Right hindlimb (tissue), 1 donor: ENCODE data around the gene TCF4.
"Not testable (repeated sequence)": the region's sequence is repeated elsewhere in the genome, so short reads cannot be mapped to it uniquely, and the experiment has no call there.

ENCODE experiments used
- DNase-seq: peaks from one replicate; pipeline ENCODE4 v3.0.0-alpha.2; 2018

The TCF4 gene

DNA sequence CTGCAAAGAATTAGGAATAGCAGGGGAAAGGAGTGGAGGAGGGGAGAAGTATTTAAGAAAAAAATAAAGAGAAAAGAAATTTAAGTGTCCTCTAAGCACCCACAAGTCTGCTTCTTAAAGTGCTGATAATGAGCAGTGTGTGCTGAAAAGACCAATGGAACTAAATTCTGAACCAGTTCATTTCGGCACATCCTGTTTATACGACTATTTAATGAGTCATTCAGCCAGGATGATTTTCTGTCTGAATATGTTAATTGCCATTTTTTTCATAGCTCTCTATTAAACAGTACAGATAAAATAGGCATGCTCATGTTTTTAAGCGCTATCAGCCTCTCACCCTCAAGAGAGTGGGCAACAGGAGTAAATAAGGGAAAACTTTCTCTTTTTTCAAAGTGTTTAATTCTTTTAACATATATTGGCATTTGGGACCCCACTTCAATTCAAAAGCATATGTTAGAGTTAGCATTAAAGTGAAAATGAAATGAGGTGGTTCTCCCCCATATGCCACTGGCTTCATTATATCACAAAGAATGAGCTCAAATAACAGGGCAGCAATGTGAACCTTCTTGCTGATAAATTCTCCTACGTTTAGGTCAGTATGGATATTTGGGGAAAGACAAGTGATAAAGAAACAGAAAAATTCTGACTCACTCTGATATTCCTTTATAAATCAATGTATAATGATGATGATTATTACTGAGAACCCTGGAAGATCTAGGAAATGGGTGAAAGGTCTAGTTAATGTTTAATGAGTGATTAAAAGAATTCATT is 87.5 kb downstream of the TCF4 start:
- no peak for DNase-seq

DNA sequence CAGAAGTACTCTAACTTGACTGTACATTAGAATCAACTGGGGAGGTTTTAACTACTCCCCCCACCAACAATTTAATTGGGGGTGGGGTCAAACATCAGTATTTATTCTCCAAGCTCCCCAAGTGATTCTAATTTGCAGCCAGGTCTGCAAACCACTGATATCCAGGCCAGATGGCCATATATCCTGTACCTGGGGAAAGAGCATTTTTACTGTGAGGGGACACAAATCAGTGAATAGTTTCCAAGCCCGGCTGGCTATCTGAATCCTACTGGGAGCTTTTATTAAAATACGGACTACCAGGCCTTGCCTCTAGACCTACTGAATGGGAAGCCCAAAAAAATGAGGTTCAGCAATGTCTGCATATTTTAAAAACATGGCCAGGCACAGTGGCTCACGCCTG is 88.5 kb downstream of the TCF4 start:
- DNase-seq = no peak

DNA sequence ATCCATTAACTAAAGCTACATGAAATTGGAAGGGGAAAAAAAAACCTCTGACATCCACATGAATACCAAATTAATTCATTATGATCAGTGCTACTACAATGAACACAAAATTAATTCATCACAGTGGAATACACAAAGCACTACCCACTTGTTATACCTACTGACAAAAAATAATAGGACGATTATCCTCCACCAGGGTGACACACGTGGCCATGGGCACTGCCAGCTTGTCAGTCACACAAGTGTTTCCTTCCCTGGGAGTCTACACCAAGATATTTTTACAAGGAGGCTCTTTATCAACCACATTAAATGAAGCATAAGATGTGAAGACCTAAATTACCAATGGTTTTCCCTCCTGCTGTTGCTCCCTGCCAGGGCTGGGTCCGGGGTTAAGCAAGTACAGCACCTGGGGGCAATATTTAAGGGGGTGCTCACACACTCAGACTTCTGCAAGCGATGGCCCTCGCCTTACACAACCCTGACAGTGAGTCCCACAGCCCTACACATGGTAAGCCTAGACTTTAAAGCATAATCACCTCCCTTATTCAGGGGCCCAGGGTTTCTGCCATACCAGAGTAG is 90.1 kb downstream of the TCF4 start:
- no peak for DNase-seq

DNA sequence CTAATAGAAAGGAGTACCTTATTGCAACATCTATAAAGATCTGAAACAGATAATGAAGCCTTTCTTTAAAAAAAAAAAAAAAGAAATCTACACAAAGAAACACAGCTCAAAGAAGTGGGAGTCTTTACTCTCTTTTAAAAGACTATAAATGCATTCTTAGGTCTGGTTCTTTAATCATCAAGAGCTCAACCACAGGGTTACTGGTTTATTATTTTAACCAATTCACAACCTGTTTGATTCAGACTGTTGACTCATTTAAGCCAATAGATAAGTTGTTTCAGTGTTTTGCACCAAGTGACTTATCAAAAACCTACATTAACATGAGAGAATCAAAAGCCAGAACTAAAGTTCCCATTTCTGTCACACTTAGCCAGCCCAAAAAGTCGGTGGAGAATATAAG is 93.1 kb downstream of the TCF4 start:
- DNase-seq = no peak

DNA sequence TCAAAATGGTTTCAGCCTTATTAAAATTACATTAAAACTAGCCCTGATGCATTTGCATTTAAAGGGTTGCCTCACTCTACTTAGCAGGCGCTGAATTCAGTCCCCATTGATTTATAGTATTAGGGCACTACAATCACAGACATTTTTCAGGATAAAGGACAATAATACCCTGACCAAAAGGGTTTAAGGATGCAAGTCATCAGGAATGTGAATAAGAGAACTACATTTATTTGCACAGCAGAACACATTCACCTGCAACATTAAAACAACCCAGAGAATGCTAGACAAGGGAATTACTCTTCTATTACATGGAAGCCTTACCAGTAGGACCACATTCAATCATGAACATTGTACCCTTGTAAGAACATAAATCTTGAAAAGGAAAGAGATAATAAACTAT is 93.6 kb downstream of the TCF4 start:
- DNase-seq = no peak

DNA sequence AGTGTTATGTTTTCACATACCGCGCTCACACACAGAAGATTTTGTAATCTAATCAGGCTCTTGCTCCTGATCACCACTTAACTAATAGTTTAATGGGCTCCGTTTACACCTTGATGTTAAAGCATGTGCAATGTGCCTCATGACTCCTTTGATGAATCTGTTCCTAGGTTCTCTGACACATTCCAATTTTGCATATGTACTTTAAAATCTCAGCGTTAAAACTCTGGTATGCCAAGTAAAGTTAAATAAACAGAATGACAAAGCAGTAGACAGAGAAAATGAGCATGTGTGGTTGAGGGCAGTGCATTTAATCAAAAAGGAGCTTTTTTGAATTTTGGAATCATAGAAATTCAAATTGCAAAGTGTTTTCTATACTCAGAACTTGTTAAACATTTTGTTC is 96.4 kb downstream of the TCF4 start:
- no peak for DNase-seq

DNA sequence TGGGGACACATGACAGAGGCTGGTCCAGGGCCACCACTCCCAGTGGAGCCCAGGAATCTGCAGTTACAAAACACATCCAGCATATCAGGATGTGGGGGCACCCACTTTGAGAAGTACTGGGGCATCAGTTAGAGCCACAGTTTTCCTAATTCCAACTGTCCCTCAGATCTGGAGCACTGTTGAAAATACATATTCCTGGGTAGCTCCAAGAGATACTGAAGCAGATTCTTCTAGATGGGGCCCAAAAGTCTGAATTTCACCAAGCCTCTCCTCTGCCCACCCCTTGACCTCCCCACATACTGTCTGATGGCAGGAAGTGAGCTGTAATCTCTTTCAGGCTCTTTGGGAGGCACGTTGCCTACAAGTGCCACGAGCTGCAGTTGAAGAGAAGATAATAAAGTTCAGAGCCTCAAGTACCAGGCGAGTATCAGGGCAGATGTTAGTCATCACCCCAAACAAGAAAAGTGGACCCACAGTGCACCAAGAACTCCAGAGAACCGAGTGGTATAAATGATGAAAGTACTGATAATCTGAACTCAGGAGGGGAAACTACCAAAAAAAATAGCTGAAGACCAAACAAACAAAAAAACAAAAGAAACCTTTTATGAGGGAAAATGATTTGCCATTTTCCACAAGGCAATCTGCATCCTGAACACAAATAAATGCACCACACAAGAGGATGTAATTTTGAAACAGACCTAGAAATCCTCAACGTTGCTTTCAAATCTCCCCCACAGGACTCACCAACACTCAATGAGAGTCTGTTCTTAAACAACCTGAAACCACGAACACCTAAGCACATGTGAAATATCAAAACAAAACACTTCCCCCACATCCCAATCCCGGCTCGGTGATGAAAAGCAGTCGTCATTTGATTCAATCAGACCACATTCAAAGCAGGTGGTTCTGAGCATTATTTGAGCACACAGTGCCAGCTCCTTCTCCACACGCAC is 98.7 kb downstream of the TCF4 start:
- no peak for DNase-seq

DNA sequence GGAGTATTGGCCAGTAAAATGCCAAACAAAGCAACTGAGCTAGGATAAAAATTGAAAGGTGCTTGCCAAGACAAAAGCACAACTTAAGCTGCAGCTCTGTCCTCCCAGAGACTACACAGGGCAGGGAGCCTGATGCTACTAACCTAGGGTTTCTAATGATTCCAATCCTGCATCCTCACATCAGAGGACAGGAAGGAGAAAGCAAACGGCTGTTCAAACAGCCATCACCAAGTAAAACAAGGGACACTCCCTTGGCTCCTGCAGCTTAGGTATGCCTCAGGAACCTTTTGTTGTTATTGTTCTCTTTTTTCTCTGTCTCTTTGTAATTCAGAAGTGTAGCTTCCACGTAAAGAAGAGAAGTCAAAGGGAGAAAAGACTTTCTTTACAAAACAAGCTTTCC is 99.5 kb downstream of the TCF4 start:
- no peak for DNase-seq

DNA sequence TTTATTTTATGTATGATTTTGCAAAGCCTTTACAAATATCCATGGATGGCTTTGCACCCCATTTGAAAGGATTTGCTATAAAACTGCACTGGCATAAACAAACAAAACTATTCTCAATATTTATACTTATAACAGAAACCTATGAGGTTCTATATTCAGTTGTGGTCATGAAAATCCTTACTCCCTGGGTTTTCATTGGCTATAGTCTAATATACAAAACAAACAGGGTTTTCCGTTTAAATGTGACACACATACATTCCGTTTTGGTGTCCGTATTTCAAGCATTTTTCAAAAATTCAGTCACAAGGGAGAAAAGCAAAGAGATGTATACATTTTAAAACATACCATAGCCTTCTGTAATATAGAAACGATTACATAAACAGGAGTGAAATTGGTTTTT is 100.0 kb downstream of the TCF4 start:
- DNase-seq = no peak

DNA sequence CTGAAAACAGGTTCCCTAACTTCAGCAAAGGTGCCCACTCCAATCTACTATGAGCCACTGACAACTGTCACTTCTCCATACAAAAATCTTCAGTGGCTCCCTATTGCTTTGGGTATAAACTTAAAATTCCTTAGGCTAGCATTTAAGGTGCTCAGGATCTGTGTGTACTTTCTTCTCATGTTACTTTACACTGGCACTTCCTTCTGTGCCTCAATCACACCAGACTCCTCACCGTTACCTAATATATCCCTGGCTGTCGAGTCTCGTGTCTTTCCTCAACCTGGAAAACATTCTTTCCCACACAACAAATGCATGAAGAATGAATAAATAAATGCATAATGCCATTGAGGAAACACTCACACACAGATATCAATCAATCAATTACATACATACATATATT is 101.1 kb downstream of the TCF4 start:
- no peak for DNase-seq

DNA sequence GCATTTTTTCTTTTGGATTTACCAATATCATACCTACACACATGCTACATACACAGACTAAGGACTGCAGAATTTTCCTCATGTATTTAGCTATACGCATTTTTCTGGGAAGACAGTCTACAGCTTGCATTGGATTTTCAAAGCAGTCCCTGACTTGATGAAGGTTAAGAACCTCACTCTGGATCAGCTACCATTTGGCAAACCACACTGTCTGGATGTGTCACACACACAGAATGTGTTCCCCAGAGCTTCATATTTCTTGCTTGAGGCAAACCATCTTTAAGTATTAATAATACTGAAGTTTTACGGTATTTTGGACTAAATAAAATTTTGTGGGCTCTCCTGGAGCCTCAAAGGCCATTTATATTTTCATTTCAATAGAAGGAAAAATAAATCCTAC is 102.3 kb downstream of the TCF4 start:
- DNase-seq = no peak

DNA sequence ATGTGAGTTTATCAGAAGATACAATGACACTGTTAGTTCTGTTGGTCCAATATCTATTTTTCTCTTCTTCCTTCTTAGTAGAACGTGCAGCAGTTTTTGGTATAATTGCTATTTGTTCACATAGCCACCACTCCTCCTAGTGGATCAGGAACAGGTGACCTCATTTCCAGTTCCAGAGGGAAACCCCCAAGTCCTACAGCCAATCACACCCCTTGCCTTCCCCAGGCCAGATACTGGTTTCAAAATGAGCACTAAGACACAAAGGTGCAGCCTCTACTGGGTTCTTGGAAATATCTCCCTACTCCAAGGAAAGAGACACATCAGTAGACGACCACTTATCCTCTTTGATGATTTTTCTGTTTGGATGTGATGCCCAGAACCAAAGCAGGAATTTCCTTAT is 103.2 kb downstream of the TCF4 start:
- DNase-seq = no peak

DNA sequence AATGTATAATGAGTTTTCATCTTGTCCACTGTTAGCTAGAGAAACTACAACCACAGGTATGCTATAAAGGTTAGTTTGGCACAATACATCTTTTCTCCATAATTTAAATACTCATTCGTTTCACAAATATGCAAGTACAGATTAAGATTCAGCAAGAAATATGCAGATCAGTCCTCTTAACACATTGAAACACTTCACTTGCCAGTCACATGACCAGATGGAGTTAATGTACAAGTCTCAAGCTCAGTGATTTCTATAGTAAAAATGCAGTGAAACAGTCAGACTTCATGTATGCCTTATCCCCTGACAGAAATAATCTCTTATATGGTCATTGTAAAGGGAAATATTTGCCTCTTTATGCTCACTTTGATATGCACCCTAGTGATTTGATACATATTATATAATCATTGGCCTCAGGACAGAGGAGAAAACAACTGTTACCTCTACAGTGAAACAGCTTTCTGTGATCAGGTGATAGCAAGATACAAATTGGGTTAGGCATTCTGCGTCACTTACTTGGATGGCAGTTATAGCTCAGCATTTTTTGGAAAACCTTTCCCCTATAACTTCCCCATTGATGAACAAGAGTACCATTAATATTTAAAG is 104.6 kb downstream of the TCF4 start:
- DNase-seq = no peak

DNA sequence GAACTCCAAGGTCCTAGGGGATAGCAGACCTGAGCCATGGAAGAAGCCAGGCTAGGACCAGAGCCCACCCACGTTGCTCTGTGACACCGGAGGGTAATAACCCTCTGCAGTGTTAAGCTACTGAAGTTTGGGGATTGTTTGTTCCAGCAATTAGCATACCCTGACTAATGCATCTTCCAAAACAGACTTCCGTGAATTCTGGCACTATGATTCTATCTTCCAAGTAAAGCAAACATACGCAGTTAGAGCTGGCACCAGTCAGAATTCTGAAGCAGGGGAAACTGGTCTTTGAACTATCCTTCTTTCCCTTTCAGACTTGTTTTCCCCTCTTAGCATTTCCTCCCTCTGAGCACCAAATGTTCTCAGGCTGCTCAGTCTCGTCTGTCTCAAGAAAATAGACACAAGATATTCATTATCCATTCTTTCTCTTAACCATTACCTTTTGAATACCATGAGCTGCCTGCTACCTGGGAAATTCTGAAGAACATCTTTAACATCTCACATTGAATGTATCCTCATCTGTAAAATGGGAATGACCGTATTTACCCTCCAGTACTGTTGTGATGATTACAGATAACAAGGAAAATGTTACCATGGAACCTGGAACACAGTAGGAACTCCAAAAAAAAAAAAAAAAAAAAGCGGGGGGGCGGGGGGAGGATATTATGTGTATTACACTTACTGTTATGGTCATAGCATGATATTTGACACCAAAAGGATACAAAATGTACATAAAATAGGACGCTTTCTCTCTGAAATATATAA is 108.2 kb downstream of the TCF4 start:
- DNase-seq = no peak

DNA sequence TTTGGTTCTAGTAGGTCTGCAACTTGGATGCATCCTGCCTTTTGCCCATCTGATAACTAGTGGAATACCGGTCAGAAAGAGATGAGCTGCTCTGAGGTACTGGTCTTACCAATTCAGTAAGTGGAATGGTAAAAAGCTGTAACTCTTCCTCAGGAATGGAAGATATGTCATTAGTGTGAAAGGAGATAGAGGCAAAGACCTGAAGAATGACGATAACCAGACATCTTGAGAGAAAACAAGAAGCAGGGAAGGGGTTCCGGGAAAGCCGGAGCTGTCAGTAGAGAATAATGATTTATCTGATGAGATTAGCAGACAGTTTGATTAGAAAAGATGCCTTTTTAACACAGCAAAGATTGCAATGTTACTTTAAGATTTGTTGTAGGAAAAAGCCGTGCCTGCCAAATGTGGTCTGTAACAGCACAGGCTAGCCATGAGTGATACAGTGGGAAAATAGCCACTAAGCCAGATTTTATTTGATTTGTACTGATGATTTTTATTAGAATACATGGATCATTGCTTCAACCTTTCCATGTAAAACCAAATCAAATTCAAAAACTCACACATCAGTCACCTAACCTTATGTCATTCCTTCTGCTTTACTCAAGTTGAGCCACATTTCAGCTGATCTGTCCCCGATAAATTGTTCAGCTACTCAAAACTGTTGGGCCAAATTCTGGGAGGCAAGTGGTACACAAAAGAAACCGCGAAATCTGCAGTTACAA is 110.0 kb downstream of the TCF4 start:
- no peak for DNase-seq

DNA sequence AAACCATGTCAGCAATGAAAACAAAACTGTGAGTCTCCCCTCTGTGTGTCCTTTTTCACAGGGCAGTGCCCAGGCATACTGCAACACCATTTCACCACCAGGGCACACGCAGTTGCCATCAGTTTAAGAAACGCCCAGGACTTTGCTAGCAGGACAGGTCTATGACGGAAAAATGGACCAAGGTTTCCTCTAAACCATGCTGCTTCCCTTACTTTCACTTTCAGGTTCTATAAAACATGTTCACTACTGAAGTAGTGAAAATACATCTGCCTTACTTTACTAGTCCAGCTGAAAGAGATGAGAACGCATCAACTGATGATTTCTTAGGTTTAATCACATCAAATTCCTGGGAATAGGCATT is 110.5 kb downstream of the TCF4 start:
- DNase-seq = peak; percentile 31

DNA sequence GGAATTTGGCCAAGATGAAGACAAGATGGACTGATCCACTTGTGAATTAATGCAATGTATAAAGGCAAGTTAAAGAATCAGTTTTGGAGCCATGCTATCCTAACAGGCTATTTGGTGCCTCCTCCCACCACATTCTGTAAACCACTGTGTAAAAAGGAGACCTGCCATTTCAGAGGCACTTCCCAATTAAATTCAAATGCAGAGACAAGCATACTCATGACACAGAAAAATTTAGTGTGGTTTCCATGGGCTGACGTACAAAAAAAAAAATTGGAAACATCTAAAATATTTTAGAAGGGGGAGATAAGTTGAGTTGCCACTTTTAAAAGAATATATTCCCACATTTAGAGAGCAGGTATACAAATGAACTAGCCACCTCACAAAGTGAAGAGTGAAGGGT is 112.1 kb downstream of the TCF4 start:
- DNase-seq = no peak

DNA sequence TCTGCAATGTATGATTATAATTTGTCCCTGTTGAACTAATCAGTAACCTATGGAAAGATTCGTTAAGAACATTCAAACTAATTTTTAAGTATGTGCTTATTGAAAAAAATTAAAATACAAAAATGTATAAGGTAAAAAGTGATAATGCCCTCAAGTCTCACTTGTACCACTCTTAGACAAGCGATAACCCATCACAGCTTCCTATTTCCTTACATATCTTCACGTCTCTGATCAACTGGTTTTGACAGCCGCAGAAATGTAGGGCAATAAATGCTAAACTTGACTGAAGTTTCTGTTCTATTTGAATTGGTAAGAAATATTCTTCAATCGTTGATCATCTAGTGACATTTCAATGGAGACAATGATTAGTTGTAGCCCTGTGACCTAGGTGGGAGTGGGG is 112.5 kb downstream of the TCF4 start:
- no peak for DNase-seq

DNA sequence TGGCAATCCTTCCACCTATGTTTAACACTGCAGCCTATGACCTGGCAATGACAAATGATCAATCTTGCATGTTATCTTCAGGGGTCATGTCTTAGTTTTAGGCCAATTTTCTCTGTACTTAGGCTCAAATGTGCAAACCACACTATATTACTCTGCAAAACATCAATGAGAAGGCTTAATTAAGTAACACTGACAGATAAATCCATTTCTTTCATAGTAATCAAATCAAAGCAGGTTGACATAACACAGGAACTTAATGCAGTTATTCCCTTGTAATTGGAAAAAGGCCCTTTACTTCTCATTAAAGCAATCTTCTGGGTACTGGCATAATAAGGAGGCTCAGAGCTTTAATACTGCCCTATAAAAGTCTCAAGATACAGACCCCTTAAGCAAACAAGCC is 114.4 kb downstream of the TCF4 start:
- DNase-seq = no peak

DNA sequence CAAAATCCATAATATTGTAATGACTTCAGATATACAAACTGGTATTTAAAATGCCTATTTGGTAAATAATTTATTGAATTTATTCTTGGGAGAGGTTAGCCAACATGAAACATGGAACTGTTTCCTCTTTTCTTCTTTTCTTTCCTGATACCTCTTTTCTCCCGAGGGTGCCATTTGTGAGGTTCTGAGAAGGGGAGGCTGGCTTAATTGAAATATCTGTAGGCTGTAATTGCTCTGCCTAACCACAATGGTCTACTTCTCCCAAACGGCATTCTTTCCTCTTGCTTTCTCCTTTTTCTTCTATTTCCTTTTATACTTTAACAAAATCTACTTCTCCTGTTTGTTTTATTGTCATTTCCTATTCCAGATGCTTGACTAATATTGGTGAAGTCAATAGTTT is 114.9 kb downstream of the TCF4 start:
- DNase-seq = no peak

DNA sequence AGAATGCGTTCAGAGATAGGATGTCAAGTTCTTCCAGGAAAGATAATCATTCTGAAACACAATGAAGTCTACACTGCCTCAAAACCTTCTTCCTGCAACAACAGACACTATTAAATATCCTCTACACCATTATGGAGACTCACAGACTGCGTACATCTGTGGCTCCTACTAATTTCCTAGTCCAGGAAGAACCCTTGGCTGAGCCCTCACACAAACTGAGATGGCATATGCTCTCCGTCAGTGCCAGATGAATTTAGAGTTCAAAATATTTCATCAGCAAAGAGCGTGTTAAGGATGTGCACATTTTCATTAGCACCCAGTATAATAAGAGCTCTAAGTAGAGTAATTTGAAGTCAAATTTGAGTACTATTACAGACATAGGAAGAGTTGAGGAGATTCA is 117.2 kb downstream of the TCF4 start:
- no peak for DNase-seq

DNA sequence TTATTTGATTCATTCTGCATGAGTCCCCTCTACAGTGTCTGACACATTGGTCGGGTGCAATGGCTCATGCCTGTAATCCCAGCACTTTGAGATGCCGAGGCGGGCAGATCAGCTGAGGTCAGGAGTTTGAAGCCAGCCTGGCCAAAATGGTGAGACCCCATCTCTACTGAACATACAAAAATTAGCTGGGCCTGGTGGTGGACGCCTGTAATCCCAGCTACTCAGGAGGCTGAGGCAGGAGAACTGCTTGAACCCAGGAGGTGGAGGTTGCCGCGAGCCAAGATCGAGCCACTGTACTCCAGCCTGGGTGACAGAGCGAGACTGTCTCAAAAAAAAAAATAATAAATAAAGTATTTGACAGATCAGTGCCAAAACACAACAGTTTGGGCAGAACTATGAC is 118.9 kb downstream of the TCF4 start:
- DNase-seq = not testable (repeated sequence)
